Transverse colon (tissue), 4 donors: ENCODE results near the gene GTPBP10.

Source experiments
- EP300 ChIP-seq: sonication (generic); formaldehyde crosslinking; IDR thresholded peaks from one replicate; pipeline ENCODE4 v1.6.1; 2017; ENCODE audit warnings: antibody characterized with exemption, low read depth
- POLR2A ChIP-seq: fragments of 450-650 bp; IDR thresholded peaks from one replicate; pipeline ENCODE4 v1.6.1; 2016; ENCODE audit warnings: antibody characterized with exemption, mild to moderate bottlenecking, moderate library complexity
- POLR2AphosphoS5 ChIP-seq, 3 donors: sonication (generic); formaldehyde crosslinking; IDR thresholded peaks; one replicate each; pipeline ENCODE4 v1.6.1; 2016; ENCODE audit warnings: antibody characterized with exemption in 3 of 3
- TF ChIP-seq, protein P1 (sequence below), 5 experiments: fragments of 200-600 bp in 3 of 5; fragments of 450-650 bp in 2 of 5; sonication (generic) in 3 of 5; IDR thresholded peaks; 1 replicate in 2 of 5; 2 replicates in 3 of 5; pipeline ENCODE4 v1.5.1; 2016 to 2017; ENCODE audit warnings: antibody characterized with exemption in 5 of 5, inconsistent platforms in 3 of 5, mild to moderate bottlenecking in 2 of 5, moderate library complexity in 1 of 5

DNA sequence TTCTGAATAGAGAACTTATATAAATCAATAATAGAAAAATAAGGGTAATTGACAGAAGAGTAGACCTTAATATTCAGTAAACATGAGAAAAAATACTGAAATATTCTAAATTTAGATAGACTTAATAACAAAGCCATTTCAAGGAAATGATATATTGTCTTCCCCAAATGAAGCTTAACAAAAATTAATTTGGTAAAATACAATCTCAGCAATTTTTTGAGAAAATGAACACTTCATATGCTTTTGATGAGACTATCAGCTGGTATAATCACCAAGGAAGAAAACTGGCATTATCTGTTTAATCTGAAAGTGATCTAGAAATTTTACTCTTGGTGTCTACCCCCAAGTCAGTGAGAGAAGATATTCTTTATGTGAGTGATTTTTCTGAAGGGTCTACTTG, 23.7 kb upstream of the GTPBP10 start:
- TF ChIP-seq, protein P1, sequence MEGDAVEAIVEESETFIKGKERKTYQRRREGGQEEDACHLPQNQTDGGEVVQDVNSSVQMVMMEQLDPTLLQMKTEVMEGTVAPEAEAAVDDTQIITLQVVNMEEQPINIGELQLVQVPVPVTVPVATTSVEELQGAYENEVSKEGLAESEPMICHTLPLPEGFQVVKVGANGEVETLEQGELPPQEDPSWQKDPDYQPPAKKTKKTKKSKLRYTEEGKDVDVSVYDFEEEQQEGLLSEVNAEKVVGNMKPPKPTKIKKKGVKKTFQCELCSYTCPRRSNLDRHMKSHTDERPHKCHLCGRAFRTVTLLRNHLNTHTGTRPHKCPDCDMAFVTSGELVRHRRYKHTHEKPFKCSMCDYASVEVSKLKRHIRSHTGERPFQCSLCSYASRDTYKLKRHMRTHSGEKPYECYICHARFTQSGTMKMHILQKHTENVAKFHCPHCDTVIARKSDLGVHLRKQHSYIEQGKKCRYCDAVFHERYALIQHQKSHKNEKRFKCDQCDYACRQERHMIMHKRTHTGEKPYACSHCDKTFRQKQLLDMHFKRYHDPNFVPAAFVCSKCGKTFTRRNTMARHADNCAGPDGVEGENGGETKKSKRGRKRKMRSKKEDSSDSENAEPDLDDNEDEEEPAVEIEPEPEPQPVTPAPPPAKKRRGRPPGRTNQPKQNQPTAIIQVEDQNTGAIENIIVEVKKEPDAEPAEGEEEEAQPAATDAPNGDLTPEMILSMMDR (IDR thresholded peaks at IDR 0.05) = no peak
- TF ChIP-seq POLR2A (no peak), POLR2AphosphoS5 (IDR thresholded peaks at IDR 0.05) (no peak), EP300 (no peak)
